Esophagus squamous epithelium (tissue), 5 donors: ENCODE measurements around the gene E2F2. TPM values are rescaled to one million over a fixed set of nuclear protein-coding genes. Genes with fewer than 3 reads are reported as not detected.
"Not testable (repeated sequence)": the region's sequence is repeated elsewhere in the genome, so short reads cannot be mapped to it uniquely, and the experiment has no call there.

Experiments
- DNase-seq: peaks from one replicate; lab custom pipeline; 2025; lab: John Stamatoyannopoulos, UW
- H3K27ac ChIP-seq, 4 donors: fragments of 200-600 bp; sonication (generic); one replicate each; pipeline ENCODE4 v1.5.1; 2016 to 2019; ENCODE audit warnings: mild to moderate bottlenecking in 1 of 4
- H3K27me3 ChIP-seq, 4 donors: fragments of 200-600 bp; sonication (generic); 1 replicate in 3 of 4; 2 replicates in 1 of 4; pipeline versions ENCODE4 v1.5.1 to v1.6.0; 2017 to 2021; ENCODE audit warnings: antibody characterized with exemption in 1 of 4
- H3K36me3 ChIP-seq, 3 donors: fragments of 200-600 bp; sonication (generic); one replicate each; pipeline ENCODE4 v1.5.1; 2016 to 2019
- H3K4me1 ChIP-seq, 3 donors: fragments of 200-600 bp; sonication (generic); one replicate each; pipeline ENCODE4 v1.5.1; 2017 to 2019
- H3K4me3 ChIP-seq, 4 donors: fragments of 200-600 bp; sonication (generic); 1 replicate in 3 of 4; 2 replicates in 1 of 4; pipeline ENCODE4 v1.5.1; 2016 to 2019; ENCODE audit warnings: mild to moderate bottlenecking in 2 of 4, moderate library complexity in 1 of 4
- H3K9me3 ChIP-seq, 3 donors: fragments of 200-600 bp; sonication (generic); one replicate each; pipeline ENCODE4 v1.5.1; 2016 to 2019
- CTCF ChIP-seq, 6 experiments: fragments of 450-650 bp in 4 of 6; fragments of 200-600 bp in 2 of 6; sonication (generic) in 2 of 6; IDR thresholded peaks; one replicate each; pipeline ENCODE4 v1.5.1; 2016 to 2019; ENCODE audit warnings: antibody characterized with exemption in 6 of 6, mild to moderate bottlenecking in 4 of 6, moderate library complexity in 4 of 6
- POLR2A ChIP-seq, 4 donors: fragments of 450-650 bp; IDR thresholded peaks; one replicate each; pipeline ENCODE4 v1.6.1; 2017; ENCODE audit warnings: antibody characterized with exemption in 4 of 4, mild to moderate bottlenecking in 4 of 4, moderate library complexity in 3 of 4
- WGBS, 2 donors: methylation state at CpG; one replicate each; pipeline ENCODE4 v1.1.5; 2018; 5-methylcytosine and 5-hydroxymethylcytosine counted together
- intact Hi-C: fragments of 100-400 bp; cut with DNase I; formaldehyde crosslinking; loops from one replicate; pipeline ENCODE4 v1.15.0; 2022
- total RNA-seq, 4 donors: library from RNA; depleted of rRNA; stranded (reverse); fragments of >200 nt; gene quantifications; one replicate each; pipeline ENCODE4 v1.1.0, GENCODE V29; 2016
- donor health status: DM: yes; HTN: yes; CAD: no.

The E2F2 gene
- total RNA-seq, 4 donors from 2014 or later, result 10.1 to 16.9 (median 11.8) TPM

GRCh38 chr1:23506376-23507107 lies 24.5 kb downstream of the E2F2 start:
- no peak for TF ChIP-seq POLR2A (IDR thresholded peaks at IDR 0.05)
- no peak for TF ChIP-seq CTCF (IDR thresholded peaks at IDR 0.05)
- intact Hi-C loops, result no loop called here
- no peak overlapping the region for H3K4me3 ChIP-seq
- H3K27ac ChIP-seq, result peak overlapping the region in 2 of 4 donors; percentile 20 to 29
- H3K36me3 ChIP-seq, result peaks cover 0 to 35% (median 4%) of the 10 kb centered on the region in 3 donors
- WGBS, 2 donors, result 71 to 87% methylated on average over 11 to 13 of the region's 13 CpGs
- H3K9me3 ChIP-seq, result no peaks in the 10 kb centered on the region
- H3K27me3 ChIP-seq, result no peaks in the 10 kb centered on the region
- DNase-seq, result no peak
- H3K4me1 ChIP-seq, result peaks cover 0 to 21% (median 0%) of the 10 kb centered on the region in 3 donors

- H3K4me3 ChIP-seq, result no peak overlapping the region
- no peaks in the 10 kb centered on the region for H3K27me3 ChIP-seq
- intact Hi-C loops, result no loop called here
- peaks cover 0 to 21% (median 0%) of the 10 kb centered on the region in 3 donors for H3K4me1 ChIP-seq
- H3K9me3 ChIP-seq, result no peaks in the 10 kb centered on the region
- TF ChIP-seq POLR2A (IDR thresholded peaks at IDR 0.05) (no peak), CTCF (IDR thresholded peaks at IDR 0.05) (no peak)
- peaks cover 0 to 28% (median 4%) of the 10 kb centered on the region in 3 donors for H3K36me3 ChIP-seq
- 80 to 97% methylated on average over 5 to 6 of the region's 6 CpGs for WGBS, 2 donors
- no peak overlapping the region for H3K27ac ChIP-seq
- no peak for DNase-seq
These were observed 25.2 kb downstream of the E2F2 start for GRCh38 chr1:23505851-23506250.

GRCh38 chr1:23504156-23504555 lies 26.9 kb downstream of the E2F2 start:
- H3K9me3 ChIP-seq, intact Hi-C loops, H3K4me3 ChIP-seq, H3K27me3 ChIP-seq, DNase-seq, H3K27ac ChIP-seq: not testable (repeated sequence)
- Histone ChIP-seq H3K36me3 (peaks cover 0 to 12% (median 0%) of the 10 kb centered on the region in 3 donors), H3K4me1 (peaks cover 0 to 21% (median 0%) of the 10 kb centered on the region in 3 donors)
- WGBS, 2 donors, result no CpG with 5 or more reads among the region's 24 CpGs

GRCh38 chr1:23502951-23503350 lies 28.1 kb downstream of the E2F2 start:
- peaks cover 0 to under 1% (median 0%) of the 10 kb centered on the region in 3 donors for H3K36me3 ChIP-seq
- TF ChIP-seq POLR2A (IDR thresholded peaks at IDR 0.05) (no peak), CTCF (IDR thresholded peaks at IDR 0.05) (no peak)
- no peaks in the 10 kb centered on the region for H3K27me3 ChIP-seq
- intact Hi-C loops, result no loop called here
- no peak for DNase-seq
- no peak overlapping the region for H3K27ac ChIP-seq
- WGBS, 2 donors, result 26 to 61% methylated on average over 6 of the region's 6 CpGs
- H3K4me1 ChIP-seq, result peaks cover 0 to 20% (median 0%) of the 10 kb centered on the region in 3 donors
- H3K4me3 ChIP-seq, result no peak overlapping the region
- no peaks in the 10 kb centered on the region for H3K9me3 ChIP-seq

GRCh38 chr1:23500466-23500865 lies 30.6 kb downstream of the E2F2 start:
- H3K27ac ChIP-seq, result no peak overlapping the region
- no peak overlapping the region for H3K4me3 ChIP-seq
- no peaks in the 10 kb centered on the region for H3K36me3 ChIP-seq
- intact Hi-C loops, result no loop called here
- no peak for TF ChIP-seq POLR2A (IDR thresholded peaks at IDR 0.05)
- TF ChIP-seq CTCF (IDR thresholded peaks at IDR 0.05), result no peak
- 34 to 49% methylated on average over 2 of the region's 2 CpGs for WGBS, 2 donors
- no peaks in the 10 kb centered on the region for H3K27me3 ChIP-seq
- no peaks in the 10 kb centered on the region for H3K9me3 ChIP-seq
- DNase-seq, result no peak
- H3K4me1 ChIP-seq, result peaks cover 0 to 6% (median 0%) of the 10 kb centered on the region in 3 donors
